Fibroblast of the aortic adventitia (primary cell): ENCODE measurements around the gene ZSCAN23. TPM values are rescaled to one million over a fixed set of nuclear protein-coding genes. Genes with fewer than 3 reads are reported as not detected.
"Not testable (repeated sequence)": the region's sequence is repeated elsewhere in the genome, so short reads cannot be mapped to it uniquely, and the experiment has no call there.

ENCODE experiments used
- DNase-seq: peaks from one replicate; pipeline ENCODE4 v3.0.0-alpha.2; 2010; ENCODE audit warnings: low read depth
- H3K4me3 ChIP-seq: 2 replicates; pipeline ENCODE4 v1.5.1; 2011; ENCODE audit warnings: low read depth, mild to moderate bottlenecking, control low read depth, low read length, moderate library complexity
- CTCF ChIP-seq: IDR thresholded peaks from 2 replicates; pipeline ENCODE4 v1.5.1; 2011; ENCODE audit warnings: mild to moderate bottlenecking, low read length, control low read depth, inconsistent platforms; ENCODE audit not compliant: insufficient read depth
- total RNA-seq: library from RNA; depleted of rRNA; stranded (reverse); fragments of >200 nt; gene quantifications from 2 replicates; pipeline ENCODE4 v1.2.3, GENCODE V29; 2012; ENCODE audit warnings: low replicate concordance

The ZSCAN23 gene
- total RNA-seq, 1 donor, result 6.7 TPM

GRCh38 chr6:28486533-28486932, 43.2 kb upstream of the ZSCAN23 start:
- no peak for TF ChIP-seq CTCF
- DNase-seq, result no peak
- H3K4me3 ChIP-seq, result no peak overlapping the region

- no peak overlapping the region for H3K4me3 ChIP-seq
- TF ChIP-seq CTCF, result no peak
- DNase-seq, result no peak
Measured at GRCh38 chr6:28485482-28485881, 42.2 kb upstream of the ZSCAN23 start.

- no peak overlapping the region for H3K4me3 ChIP-seq
- DNase-seq, result no peak
- no peak for TF ChIP-seq CTCF
Measured at GRCh38 chr6:28480253-28480932, 37.1 kb upstream of the ZSCAN23 start.

GRCh38 chr6:28478518-28478917, 35.2 kb upstream of the ZSCAN23 start:
- no peak overlapping the region for H3K4me3 ChIP-seq

GRCh38 chr6:28474441-28475219, 31.3 kb upstream of the ZSCAN23 start:
- peak overlapping the region; percentile 66 for H3K4me3 ChIP-seq
- DNase-seq, result peak; percentile 95
- TF ChIP-seq CTCF, result no peak

More at GRCh38 chr6:28478518-28478917, 35.2 kb upstream of the ZSCAN23 start:
- DNase-seq, result no peak
- TF ChIP-seq CTCF, result no peak

- DNase-seq, H3K4me3 ChIP-seq: not testable (repeated sequence)
Measured at GRCh38 chr6:28469153-28469745, 26.0 kb upstream of the ZSCAN23 start.

GRCh38 chr6:28468056-28468455, 24.8 kb upstream of the ZSCAN23 start:
- DNase-seq, result no peak
- no peak for TF ChIP-seq CTCF
- H3K4me3 ChIP-seq, result no peak overlapping the region
